Mononuclear cell (primary cell): ENCODE data around the gene ADIPOR1. TPM values are rescaled to one million over a fixed set of nuclear protein-coding genes. Genes with fewer than 3 reads are reported as not detected.
"Not testable (repeated sequence)": the region's sequence is repeated elsewhere in the genome, so short reads cannot be mapped to it uniquely, and the experiment has no call there.

Source experiments
- H3K27me3 ChIP-seq: 2 replicates; pipeline ENCODE4 v1.6.0; 2011; ENCODE audit warnings: low read length, control low read depth; ENCODE audit not compliant: insufficient read depth
- H3K4me1 ChIP-seq: 2 replicates; pipeline ENCODE4 v1.5.1; 2011; ENCODE audit warnings: mild to moderate bottlenecking, low read length, control low read depth; ENCODE audit not compliant: insufficient read depth
- H3K4me3 ChIP-seq: 2 replicates; pipeline ENCODE4 v1.5.1; 2011; ENCODE audit warnings: mild to moderate bottlenecking, low read length, moderate library complexity
- H3K9me3 ChIP-seq: 2 replicates; pipeline ENCODE4 v1.5.1; 2011; ENCODE audit warnings: low read depth, mild to moderate bottlenecking, control low read depth, low read length
- total RNA-seq: library from RNA; depleted of rRNA; stranded (reverse); fragments of >200 nt; gene quantifications from one replicate; pipeline ENCODE4 v1.2.3, GENCODE V29; 2012

Gene ADIPOR1
- total RNA-seq, 1 donor = 139 TPM

- Histone ChIP-seq H3K27me3 (no peaks in the 10 kb centered on the region), H3K4me3 (no peak overlapping the region), H3K4me1 (peaks cover 39% of the 10 kb centered on the region), H3K9me3 (no peaks in the 10 kb centered on the region)
Measured at GRCh38 chr1:202959276-202959620, 1.1 kb upstream of the ADIPOR1 start.

GRCh38 chr1:202958544-202959275 lies 598 bp upstream of the ADIPOR1 start:
- Histone ChIP-seq H3K27me3 (no peaks in the 10 kb centered on the region), H3K4me3 (peak overlapping the region; percentile 92), H3K4me1 (peaks cover 44% of the 10 kb centered on the region), H3K9me3 (no peaks in the 10 kb centered on the region)

- H3K9me3 ChIP-seq = no peaks in the 10 kb centered on the region
- no peaks in the 10 kb centered on the region for H3K27me3 ChIP-seq
- peak overlapping the region; percentile 92 for H3K4me3 ChIP-seq
- H3K4me1 ChIP-seq = peaks cover 59% of the 10 kb centered on the region
Measured at GRCh38 chr1:202956969-202957368, 1.1 kb downstream of the ADIPOR1 start.

- no peaks in the 10 kb centered on the region for H3K9me3 ChIP-seq
- no peaks in the 10 kb centered on the region for H3K27me3 ChIP-seq
- H3K4me3 ChIP-seq = no peak overlapping the region
- peaks cover 64% of the 10 kb centered on the region for H3K4me1 ChIP-seq
Measured at GRCh38 chr1:202954057-202954745, 3.9 kb downstream of the ADIPOR1 start.

- Histone ChIP-seq H3K4me3 (no peak overlapping the region), H3K27me3 (no peaks in the 10 kb centered on the region), H3K9me3 (no peaks in the 10 kb centered on the region), H3K4me1 (peaks cover 60% of the 10 kb centered on the region)
Measured at GRCh38 chr1:202953392-202953791, 4.7 kb downstream of the ADIPOR1 start.

GRCh38 chr1:202952818-202953217 lies 5.3 kb downstream of the ADIPOR1 start:
- H3K4me1 ChIP-seq = peaks cover 59% of the 10 kb centered on the region
- no peak overlapping the region for H3K4me3 ChIP-seq
- no peaks in the 10 kb centered on the region for H3K9me3 ChIP-seq
- no peaks in the 10 kb centered on the region for H3K27me3 ChIP-seq

- Histone ChIP-seq H3K4me3 (no peak overlapping the region), H3K9me3 (no peaks in the 10 kb centered on the region), H3K4me1 (peaks cover 53% of the 10 kb centered on the region), H3K27me3 (no peaks in the 10 kb centered on the region)
Measured at GRCh38 chr1:202952099-202952498, 6.0 kb downstream of the ADIPOR1 start.

- Histone ChIP-seq H3K27me3 (no peaks in the 10 kb centered on the region), H3K4me3 (no peak overlapping the region), H3K9me3 (no peaks in the 10 kb centered on the region), H3K4me1 (peaks cover 47% of the 10 kb centered on the region)
Measured at GRCh38 chr1:202951437-202951836, 6.7 kb downstream of the ADIPOR1 start.

- H3K4me1 ChIP-seq = no peaks in the 10 kb centered on the region
- no peak overlapping the region for H3K4me3 ChIP-seq
- no peaks in the 10 kb centered on the region for H3K27me3 ChIP-seq
- no peaks in the 10 kb centered on the region for H3K9me3 ChIP-seq
Measured at GRCh38 chr1:202945483-202945882, 12.6 kb downstream of the ADIPOR1 start.

GRCh38 chr1:202944438-202944921 lies 13.6 kb downstream of the ADIPOR1 start:
- H3K4me1 ChIP-seq = no peaks in the 10 kb centered on the region
- no peak overlapping the region for H3K4me3 ChIP-seq
- no peaks in the 10 kb centered on the region for H3K27me3 ChIP-seq
- no peaks in the 10 kb centered on the region for H3K9me3 ChIP-seq

GRCh38 chr1:202942426-202942825 lies 15.7 kb downstream of the ADIPOR1 start:
- Histone ChIP-seq H3K9me3 (no peaks in the 10 kb centered on the region), H3K4me1 (no peaks in the 10 kb centered on the region), H3K27me3 (no peaks in the 10 kb centered on the region), H3K4me3 (no peak overlapping the region)

- H3K4me1 ChIP-seq = no peaks in the 10 kb centered on the region
- no peaks in the 10 kb centered on the region for H3K9me3 ChIP-seq
- no peaks in the 10 kb centered on the region for H3K27me3 ChIP-seq
- no peak overlapping the region for H3K4me3 ChIP-seq
Measured at GRCh38 chr1:202941372-202941771, 16.7 kb downstream of the ADIPOR1 start.

- no peaks in the 10 kb centered on the region for H3K4me1 ChIP-seq
- H3K27me3 ChIP-seq = no peaks in the 10 kb centered on the region
- no peak overlapping the region for H3K4me3 ChIP-seq
- H3K9me3 ChIP-seq = no peaks in the 10 kb centered on the region
Measured at GRCh38 chr1:202940561-202940960, 17.6 kb downstream of the ADIPOR1 start.

- Histone ChIP-seq H3K4me3 (no peak overlapping the region), H3K27me3 (no peaks in the 10 kb centered on the region), H3K4me1 (no peaks in the 10 kb centered on the region), H3K9me3 (no peaks in the 10 kb centered on the region)
Measured at GRCh38 chr1:202938287-202938925, 19.7 kb downstream of the ADIPOR1 start.

GRCh38 chr1:202936409-202936808 lies 21.7 kb downstream of the ADIPOR1 start:
- not testable (repeated sequence) for H3K4me1 ChIP-seq, H3K4me3 ChIP-seq, H3K9me3 ChIP-seq, H3K27me3 ChIP-seq
